Effector memory CD4-positive, alpha-beta T cell (primary cell): Measurements from ENCODE around the gene ZBED1.
"Not testable (repeated sequence)": the region's sequence is repeated elsewhere in the genome, so short reads cannot be mapped to it uniquely, and the experiment has no call there.

Source experiments
- DNase-seq, 3 donors: peaks; one replicate each; pipeline ENCODE4 v3.0.0-alpha.2; 2020
- H3K27ac ChIP-seq: 2 replicates; pipeline ENCODE4 v1.7.0; 2013; ENCODE audit warnings: mild to moderate bottlenecking, low read length, moderate library complexity; ENCODE audit not compliant: insufficient read depth, poor library complexity, severe bottlenecking
- H3K27me3 ChIP-seq: replicated peaks from 2 replicates; pipeline ENCODE4 v1.7.0; 2013; ENCODE audit warnings: mild to moderate bottlenecking, low read length; ENCODE audit not compliant: insufficient read depth, control insufficient read depth, poor library complexity, severe bottlenecking
- H3K36me3 ChIP-seq: 2 replicates; pipeline ENCODE4 v1.7.0; 2013; ENCODE audit warnings: mild to moderate bottlenecking, low read length, moderate library complexity; ENCODE audit not compliant: control insufficient read depth, insufficient read depth
- H3K4me1 ChIP-seq: 2 replicates; pipeline ENCODE4 v1.7.0; 2013; ENCODE audit warnings: low read length, mild to moderate bottlenecking; ENCODE audit not compliant: control insufficient read depth, insufficient read depth, poor library complexity, severe bottlenecking
- H3K4me3 ChIP-seq: 2 replicates; pipeline ENCODE4 v1.7.0; 2013; ENCODE audit warnings: low read length, low read depth, mild to moderate bottlenecking; ENCODE audit not compliant: insufficient read depth, poor library complexity, severe bottlenecking
- H3K9me3 ChIP-seq: 2 replicates; pipeline ENCODE4 v1.7.0; 2013; ENCODE audit warnings: mild to moderate bottlenecking, low read length, moderate library complexity; ENCODE audit not compliant: control insufficient read depth

Gene ZBED1

GRCh38 chrX:2539586-2539985 lies 38.8 kb upstream of the ZBED1 start:
- no peaks in the 10 kb centered on the region for H3K4me1 ChIP-seq
- no peaks in the 10 kb centered on the region for H3K36me3 ChIP-seq
- no peaks in the 10 kb centered on the region for H3K9me3 ChIP-seq
- no peak overlapping the region for H3K27ac ChIP-seq
- no peaks in the 10 kb centered on the region for H3K27me3 ChIP-seq
- H3K4me3 ChIP-seq, result no peak overlapping the region
- DNase-seq, result no peak

DNA sequence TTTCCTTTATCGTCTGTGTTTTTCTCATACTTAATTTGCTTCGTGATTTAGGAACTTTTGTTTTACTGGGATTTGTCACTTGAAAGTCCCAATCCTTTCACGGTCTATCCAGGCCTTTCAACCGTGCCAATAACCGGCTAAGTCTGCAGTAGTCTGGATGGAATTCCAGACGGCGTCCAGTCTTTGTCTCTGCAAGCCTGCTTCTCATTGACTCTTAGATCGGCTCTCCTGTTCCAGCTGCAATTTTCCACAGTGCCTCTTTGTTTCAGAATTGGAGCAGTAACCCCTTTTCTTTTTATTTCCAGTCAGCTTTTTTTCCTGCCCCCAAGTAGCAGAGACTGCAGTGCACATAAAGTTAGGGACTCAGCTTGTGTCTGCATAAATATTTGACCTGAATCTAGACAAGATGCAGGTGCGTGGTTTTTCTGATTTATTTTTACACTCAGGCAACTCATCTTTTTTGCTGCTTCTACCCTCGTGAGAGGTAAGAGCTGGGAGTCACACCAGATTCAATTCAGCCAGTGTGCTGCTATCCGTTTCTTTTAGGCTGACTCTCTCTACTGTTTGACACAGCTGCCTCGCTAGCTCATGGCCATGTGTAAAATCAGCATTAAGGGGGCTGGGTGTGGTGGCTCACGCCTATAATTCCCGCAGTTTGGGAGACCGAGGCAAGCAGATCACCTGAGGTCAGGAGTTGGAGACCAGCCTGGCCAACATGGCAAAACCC lies 37.4 kb upstream of the ZBED1 start:
- Histone ChIP-seq H3K4me3 (no peak overlapping the region), H3K27me3 (no peaks in the 10 kb centered on the region), H3K27ac (no peak overlapping the region), H3K9me3 (no peaks in the 10 kb centered on the region), H3K4me1 (no peaks in the 10 kb centered on the region), H3K36me3 (no peaks in the 10 kb centered on the region)
- no peak for DNase-seq

GRCh38 chrX:2536974-2537373 lies 36.2 kb upstream of the ZBED1 start:
- Histone ChIP-seq H3K4me3 (no peak overlapping the region), H3K27me3 (no peaks in the 10 kb centered on the region), H3K4me1 (no peaks in the 10 kb centered on the region), H3K27ac (no peak overlapping the region), H3K36me3 (no peaks in the 10 kb centered on the region), H3K9me3 (no peaks in the 10 kb centered on the region)
- DNase-seq, result no peak

- no peaks in the 10 kb centered on the region for H3K4me1 ChIP-seq
- no peaks in the 10 kb centered on the region for H3K9me3 ChIP-seq
- H3K27ac ChIP-seq, result no peak overlapping the region
- DNase-seq, result no peak
- no peak overlapping the region for H3K4me3 ChIP-seq
- no peaks in the 10 kb centered on the region for H3K36me3 ChIP-seq
- H3K27me3 ChIP-seq, result no peaks in the 10 kb centered on the region
Measured at GRCh38 chrX:2536141-2536540, 35.4 kb upstream of the ZBED1 start.

- not testable (repeated sequence) for H3K27ac ChIP-seq, H3K4me1 ChIP-seq, H3K4me3 ChIP-seq, H3K27me3 ChIP-seq, H3K36me3 ChIP-seq, DNase-seq, H3K9me3 ChIP-seq
Measured at GRCh38 chrX:2534261-2535021, 33.7 kb upstream of the ZBED1 start.

GRCh38 chrX:2533424-2533823 lies 32.6 kb upstream of the ZBED1 start:
- H3K27ac ChIP-seq, result no peak overlapping the region
- no peak for DNase-seq
- no peak overlapping the region for H3K4me3 ChIP-seq
- no peaks in the 10 kb centered on the region for H3K27me3 ChIP-seq
- no peaks in the 10 kb centered on the region for H3K9me3 ChIP-seq
- H3K36me3 ChIP-seq, result no peaks in the 10 kb centered on the region
- H3K4me1 ChIP-seq, result no peaks in the 10 kb centered on the region

- no peak for DNase-seq
- no peaks in the 10 kb centered on the region for H3K36me3 ChIP-seq
- no peaks in the 10 kb centered on the region for H3K9me3 ChIP-seq
- H3K27me3 ChIP-seq, result no peaks in the 10 kb centered on the region
- H3K4me1 ChIP-seq, result no peaks in the 10 kb centered on the region
- no peak overlapping the region for H3K4me3 ChIP-seq
- H3K27ac ChIP-seq, result no peak overlapping the region
Measured at GRCh38 chrX:2526390-2526789, 25.6 kb upstream of the ZBED1 start.

GRCh38 chrX:2523911-2524310 lies 23.1 kb upstream of the ZBED1 start:
- no peaks in the 10 kb centered on the region for H3K36me3 ChIP-seq
- no peak for DNase-seq
- no peaks in the 10 kb centered on the region for H3K9me3 ChIP-seq
- no peaks in the 10 kb centered on the region for H3K27me3 ChIP-seq
- no peaks in the 10 kb centered on the region for H3K4me1 ChIP-seq
- no peak overlapping the region for H3K4me3 ChIP-seq
- no peak overlapping the region for H3K27ac ChIP-seq

- no peaks in the 10 kb centered on the region for H3K4me1 ChIP-seq
- H3K27ac ChIP-seq, result no peak overlapping the region
- H3K4me3 ChIP-seq, result no peak overlapping the region
- H3K36me3 ChIP-seq, result no peaks in the 10 kb centered on the region
- H3K9me3 ChIP-seq, result no peaks in the 10 kb centered on the region
- no peak for DNase-seq
- H3K27me3 ChIP-seq, result no peaks in the 10 kb centered on the region
Measured at GRCh38 chrX:2521927-2522386, 21.2 kb upstream of the ZBED1 start.
